ENCODE data around the gene ZNF385A.

ZNF385A gene

GRCh38 chr12:54413284-54414190 lies 29.0 kb upstream of the ZNF385A start:
- DNase-seq = no peak

DNA sequence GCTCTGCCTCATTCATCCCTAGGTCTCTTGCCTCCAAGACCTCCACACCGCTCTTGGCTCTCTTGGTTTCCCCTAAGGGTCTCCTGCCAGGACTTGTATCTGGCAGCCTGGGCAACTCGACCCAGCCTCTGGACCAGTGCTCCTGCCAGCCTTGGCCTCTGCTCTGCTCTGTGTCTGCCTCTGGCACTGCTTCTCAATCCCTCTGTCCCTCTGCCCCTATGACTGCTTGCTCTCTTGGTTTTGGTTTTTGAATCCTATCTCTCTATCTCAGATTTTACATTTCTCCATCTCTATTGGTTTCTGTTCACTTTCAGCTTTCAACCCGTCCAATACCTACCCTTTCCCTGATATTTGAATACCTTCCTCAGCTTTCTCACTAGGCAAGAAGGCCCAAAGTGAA lies 28.3 kb upstream of the ZNF385A start:
- DNase-seq = no peak

DNA sequence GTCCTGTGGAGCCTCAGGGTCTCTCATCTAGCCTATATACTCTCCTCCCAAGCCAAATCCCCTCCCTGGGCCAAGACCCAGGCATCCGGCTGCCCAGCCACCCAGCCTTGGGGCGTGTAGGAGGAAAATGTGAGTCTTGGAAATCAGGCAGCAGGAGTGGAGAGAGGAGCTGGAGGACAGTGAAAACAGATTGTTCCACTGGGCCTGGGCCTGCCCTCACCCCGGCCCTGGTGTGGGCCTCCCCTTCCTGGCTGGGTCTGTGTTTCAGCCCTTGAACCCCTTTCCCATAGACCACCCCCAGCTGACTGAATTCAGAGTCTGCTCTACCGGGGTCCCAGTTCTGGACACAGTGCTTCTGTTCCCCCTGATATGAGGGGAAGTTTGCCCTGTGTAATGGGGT lies 27.8 kb upstream of the ZNF385A start:
- DNase-seq = no peak

GRCh38 chr12:54411391-54412241 lies 27.1 kb upstream of the ZNF385A start:
- no peak for DNase-seq

DNA sequence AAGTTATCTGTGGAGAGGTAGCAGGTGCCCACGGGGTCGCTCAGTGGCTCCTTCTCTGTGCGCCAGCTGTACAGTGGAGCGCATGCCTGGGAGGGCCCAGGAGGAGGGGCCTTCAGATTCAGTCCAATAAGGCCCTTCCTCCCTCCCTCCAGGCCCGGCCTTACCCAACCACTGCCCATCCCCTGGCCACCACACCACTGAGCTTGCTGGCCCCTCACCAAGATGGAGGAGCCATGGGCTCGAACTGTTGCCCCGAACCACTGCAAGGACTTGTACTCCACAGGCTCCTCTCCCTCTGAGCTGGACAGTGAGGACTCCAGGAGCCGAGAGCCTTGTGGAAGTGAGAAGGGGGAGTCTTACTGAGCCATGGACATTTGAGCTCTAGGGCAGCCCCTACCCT lies 24.7 kb upstream of the ZNF385A start:
- DNase-seq = no peak

DNA sequence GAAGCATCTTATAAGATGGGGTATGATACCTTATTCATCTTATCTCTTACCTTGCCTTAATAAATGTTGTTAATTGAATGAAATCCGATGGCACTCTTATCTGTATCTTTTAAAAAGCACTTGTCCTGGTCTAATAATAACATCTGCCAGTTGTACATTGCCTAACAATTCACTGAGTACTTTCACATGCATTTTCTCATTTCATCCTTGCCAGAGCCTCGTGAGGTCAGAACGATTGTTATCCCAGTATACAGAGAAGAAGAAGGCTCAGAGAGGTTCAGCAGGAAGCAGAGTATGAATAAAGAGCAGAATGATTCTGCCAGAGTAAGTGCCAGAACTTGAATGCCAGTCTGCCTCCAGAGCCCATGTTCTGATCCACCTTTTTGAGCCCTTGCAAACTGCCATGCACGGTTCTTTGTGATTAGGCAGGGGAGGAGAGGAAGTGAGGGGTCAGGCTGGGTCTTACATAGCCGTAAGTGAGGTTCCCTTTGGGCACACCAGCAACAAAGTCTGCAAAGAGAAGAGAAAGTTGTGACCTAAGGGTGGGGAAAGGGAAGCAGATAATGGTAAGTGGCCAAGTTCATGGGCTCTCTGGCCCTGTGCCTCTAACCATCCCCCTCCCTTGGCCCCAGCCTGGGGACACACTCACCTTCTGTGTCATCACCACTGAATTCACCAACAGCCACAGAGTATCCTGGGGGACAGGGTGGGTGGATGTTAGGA lies 22.8 kb upstream of the ZNF385A start:
- DNase-seq = no peak

DNA sequence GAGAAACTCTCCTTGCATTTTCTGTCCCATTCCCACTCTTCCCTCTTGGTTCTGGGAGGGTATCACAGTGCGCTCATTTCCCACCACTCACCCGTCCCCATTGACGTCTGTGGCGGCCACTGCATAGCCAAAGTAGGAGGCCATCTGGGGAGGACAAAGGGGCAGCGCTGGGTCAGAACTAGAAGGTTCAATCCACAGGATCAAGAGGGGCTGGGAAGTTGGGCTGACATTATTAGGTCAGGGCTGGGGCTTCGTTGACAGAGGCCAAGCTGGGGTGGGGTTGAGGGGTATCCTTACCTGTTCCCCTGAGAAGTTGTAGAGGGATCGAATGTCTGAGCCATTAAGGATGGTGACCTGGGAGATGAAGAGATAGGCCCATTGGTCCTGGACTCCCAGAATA lies 21.0 kb upstream of the ZNF385A start:
- no peak for DNase-seq

DNA sequence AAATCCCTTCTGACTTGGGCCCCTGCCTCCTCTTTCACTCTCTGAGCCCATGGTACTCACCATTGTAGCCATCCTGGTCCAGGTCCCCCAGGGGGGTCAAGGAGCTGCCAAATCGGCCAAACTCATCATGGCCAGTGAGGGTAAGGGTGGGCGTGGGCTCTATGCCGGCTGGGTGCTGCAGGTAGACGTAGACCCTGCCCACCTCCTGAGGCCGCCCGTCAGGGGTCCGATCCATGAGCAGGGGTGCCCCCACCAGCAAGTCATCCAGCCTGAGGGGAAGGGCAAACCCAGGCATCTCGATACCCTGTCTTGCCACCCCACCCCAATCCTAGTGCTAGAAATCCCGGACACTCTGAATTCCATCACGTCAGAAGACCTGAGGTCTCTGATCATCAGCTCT lies 20.6 kb upstream of the ZNF385A start:
- no peak for DNase-seq

DNA sequence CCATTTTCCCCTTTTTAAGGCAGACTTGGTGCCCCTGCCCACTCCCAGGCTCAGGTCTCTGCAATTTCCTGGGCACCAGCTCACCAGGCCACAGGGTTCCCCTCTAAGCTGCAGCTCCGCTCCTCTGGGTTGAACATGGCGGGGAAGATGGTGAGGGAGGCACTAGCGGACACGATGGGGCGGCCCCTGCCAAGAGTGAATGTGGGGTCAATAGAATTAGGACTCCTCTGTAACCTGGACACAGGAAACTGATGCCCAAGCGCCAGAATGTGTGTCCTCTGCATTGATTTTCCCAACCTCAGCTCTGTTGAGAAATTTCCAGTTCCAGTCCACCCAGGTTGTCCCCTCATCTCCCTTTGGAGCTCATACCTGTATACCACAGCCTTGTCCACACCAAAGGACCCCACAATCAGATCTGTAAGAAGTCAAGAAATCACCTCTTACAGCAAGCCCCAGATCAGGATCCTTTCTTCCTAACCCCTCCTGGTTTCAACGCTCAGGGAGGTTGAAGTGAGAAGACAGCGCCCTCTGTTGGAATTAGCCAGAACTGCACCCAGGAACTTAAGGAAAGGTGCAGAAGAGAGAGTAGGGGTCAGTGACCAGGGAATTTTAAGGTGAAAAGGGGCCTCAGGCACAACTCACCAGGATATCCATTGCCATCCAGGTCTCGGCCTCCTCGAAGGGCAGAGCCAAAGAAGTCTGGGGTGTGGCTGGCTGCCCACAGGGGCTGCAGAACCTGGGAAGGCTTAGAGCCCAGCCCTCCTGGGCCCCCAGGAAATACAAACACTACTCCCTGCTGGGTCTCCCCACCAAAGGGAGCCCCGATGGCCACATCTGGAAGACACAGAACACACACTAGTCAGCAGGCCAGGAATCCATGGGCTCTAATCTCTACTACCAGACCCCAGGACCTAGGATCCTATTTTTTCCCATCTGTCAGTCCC lies 19.8 kb upstream of the ZNF385A start:
- peak; percentile 41 for DNase-seq

GRCh38 chr12:54401119-54401518 lies 16.6 kb upstream of the ZNF385A start:
- DNase-seq = no peak

DNA sequence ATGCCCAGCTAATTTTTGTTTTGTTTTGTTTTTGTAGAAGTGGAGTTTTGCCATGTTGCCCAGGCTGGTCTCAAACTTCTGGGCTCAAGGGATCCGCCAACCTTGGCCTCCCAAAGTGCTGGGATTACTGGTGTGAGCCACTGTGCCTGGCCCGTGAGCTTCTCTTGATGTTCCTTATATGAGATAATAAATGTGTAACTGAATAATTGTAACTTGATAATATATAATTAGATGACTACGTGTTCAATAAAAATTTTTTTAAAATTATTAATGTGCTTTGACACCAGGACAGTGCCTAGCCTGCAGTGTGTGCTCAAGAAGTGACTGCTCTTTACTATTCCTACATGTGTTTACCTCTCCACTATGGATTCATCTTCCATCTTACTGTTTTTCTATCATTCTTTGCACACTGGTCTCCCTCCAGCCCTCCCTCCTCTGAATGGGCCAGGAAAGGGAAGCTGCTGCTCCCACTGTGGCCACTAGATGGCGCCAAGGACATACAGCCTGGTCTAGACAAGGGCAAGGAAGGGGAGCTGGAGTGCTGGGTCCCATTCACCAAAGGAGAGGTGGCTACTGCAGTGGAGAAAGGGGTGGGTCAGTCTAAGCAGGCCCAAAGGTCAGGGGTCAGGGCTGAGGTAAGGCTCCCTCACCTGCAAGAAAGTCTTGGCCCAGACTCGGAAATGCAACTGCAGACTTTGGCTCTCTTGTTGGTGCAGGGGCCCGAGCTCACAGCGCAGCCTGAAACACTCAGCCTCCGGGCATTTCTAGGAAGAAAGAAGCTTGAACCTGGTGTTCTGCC lies 14.7 kb upstream of the ZNF385A start:
- peak; percentile 77 for DNase-seq

GRCh38 chr12:54398218-54398617 lies 13.7 kb upstream of the ZNF385A start:
- DNase-seq = no peak

- DNase-seq = no peak
Observed at GRCh38 chr12:54397157-54397556, 12.6 kb upstream of the ZNF385A start.

GRCh38 chr12:54395545-54395944 lies 11.0 kb upstream of the ZNF385A start:
- DNase-seq = no peak

DNA sequence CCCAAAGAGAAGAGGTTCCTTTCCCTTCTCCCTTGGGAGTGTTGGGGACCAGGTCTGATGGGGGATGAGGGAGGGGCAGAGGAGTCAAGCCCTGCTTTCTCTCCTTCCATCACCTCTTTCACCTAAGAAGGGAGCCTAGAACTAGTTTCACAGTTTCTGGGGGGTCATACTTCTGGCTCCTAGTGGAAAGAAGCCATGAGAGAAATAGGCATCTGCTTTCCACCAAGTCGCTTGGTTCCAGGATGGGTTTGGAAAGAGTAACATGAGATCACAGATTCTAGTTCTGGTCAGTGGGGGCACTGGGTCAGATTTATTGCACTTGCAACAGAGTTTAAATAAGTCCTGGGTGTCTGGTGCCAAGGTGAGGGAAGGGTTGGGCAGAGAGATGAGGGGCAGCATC lies 10.5 kb upstream of the ZNF385A start:
- no peak for DNase-seq

- DNase-seq = peak; percentile 79
Observed at GRCh38 chr12:54394281-54394719, 9.8 kb upstream of the ZNF385A start.

DNA sequence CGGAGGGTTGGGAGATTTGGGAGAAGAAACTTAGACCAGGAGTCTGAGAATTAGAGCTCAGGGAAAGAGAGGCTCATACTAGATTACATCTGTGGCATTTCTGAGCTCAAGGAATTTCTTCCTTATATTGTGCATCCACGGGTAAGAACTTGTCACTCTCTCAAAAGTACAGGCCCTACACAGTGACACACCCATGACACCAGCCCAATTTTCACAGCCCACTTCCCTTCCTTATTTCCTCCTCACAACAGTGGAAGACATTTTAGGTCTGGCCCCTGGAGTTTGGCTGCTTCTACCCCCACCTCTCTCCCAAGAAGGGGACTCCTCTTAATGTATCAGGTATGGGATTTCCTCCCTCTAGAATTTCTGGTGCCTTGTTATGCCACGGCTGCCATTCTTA lies 9.2 kb upstream of the ZNF385A start:
- no peak for DNase-seq

DNA sequence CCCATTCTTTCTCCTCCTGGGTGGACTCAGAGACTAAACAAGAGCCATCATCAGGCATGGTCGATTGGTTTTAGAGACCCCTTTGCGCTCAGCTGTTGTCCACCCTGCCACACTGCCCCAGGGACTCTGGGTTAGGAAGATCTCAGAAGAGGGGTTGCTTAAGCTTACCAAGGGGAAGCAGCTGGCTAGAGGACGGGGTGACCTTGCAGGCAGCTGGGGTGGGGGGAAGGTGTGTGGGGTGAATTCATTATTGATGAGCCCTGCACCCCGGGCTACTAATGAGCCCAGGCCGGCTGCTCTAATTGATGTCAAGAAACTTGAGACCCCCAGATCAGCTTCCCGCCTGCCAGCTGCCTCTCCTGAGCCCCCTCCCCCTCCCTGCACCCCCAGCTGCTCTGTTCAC lies 8.7 kb upstream of the ZNF385A start:
- DNase-seq = no peak

DNA sequence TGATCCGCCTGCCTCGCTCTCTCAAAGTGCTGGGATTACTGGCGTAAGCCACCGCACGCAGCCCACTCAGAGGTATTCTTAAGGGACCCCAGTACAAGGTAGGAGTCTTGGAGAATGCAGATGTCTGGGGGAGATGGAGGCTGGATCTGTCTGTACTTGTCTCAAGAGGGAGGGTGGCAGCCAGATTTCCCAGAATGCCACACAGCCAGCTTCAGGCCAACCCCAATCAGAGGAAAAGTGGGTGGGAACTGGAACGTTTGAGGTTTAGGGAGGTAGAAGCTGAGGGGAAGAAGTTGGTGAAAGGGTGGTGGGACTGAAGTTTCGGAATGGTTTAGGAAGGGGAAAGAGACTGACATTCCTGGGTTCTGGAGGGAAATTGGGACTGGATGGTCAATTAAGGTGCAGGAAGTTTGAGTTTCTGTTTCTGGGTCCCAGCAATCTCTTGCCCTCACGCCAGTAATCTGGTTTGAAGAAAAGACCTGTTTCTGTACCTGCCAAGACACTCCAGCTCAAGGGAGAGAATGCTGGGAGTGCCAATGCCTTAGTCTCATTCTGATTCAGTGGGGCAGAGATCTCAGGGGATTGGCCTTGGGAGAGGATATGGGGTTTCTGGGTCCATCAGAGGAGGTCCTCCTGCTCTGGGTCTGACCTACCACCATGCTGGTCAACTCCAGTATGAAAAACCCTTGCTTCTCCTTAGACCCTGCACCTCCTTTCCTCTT lies 8.1 kb upstream of the ZNF385A start:
- no peak for DNase-seq

All from NCI-H345 (cell line).